HUES6 (cell line): ENCODE measurements around the gene CLIC4.
"Not testable (repeated sequence)": the region's sequence is repeated elsewhere in the genome, so short reads cannot be mapped to it uniquely, and the experiment has no call there.

Source experiments
- H3K27ac ChIP-seq: 2 replicates; pipeline ENCODE4 v1.7.0; 2013; ENCODE audit warnings: low read depth, mild to moderate bottlenecking, low read length, inconsistent platforms
- H3K27me3 ChIP-seq: 2 replicates; pipeline ENCODE4 v1.6.1; 2013; ENCODE audit warnings: low read length; ENCODE audit not compliant: control insufficient read depth, insufficient read depth
- H3K36me3 ChIP-seq: 2 replicates; pipeline ENCODE4 v1.6.1; 2013; ENCODE audit warnings: low read length; ENCODE audit not compliant: control insufficient read depth, insufficient read depth
- H3K4me1 ChIP-seq: 2 replicates; pipeline ENCODE4 v1.6.1; 2013; ENCODE audit warnings: low read length; ENCODE audit not compliant: control insufficient read depth, insufficient read depth
- H3K4me3 ChIP-seq: 2 replicates; pipeline ENCODE4 v1.5.1; 2013; ENCODE audit warnings: low read depth, low read length
- H3K9ac ChIP-seq: one replicate; pipeline ENCODE4 v1.6.1; 2013; ENCODE audit warnings: mild to moderate bottlenecking, low read length
- H3K9me3 ChIP-seq: 2 replicates; pipeline ENCODE4 v1.6.1; 2013; ENCODE audit warnings: low read depth, low read length; ENCODE audit not compliant: control insufficient read depth, insufficient read depth

CLIC4 gene

DNA sequence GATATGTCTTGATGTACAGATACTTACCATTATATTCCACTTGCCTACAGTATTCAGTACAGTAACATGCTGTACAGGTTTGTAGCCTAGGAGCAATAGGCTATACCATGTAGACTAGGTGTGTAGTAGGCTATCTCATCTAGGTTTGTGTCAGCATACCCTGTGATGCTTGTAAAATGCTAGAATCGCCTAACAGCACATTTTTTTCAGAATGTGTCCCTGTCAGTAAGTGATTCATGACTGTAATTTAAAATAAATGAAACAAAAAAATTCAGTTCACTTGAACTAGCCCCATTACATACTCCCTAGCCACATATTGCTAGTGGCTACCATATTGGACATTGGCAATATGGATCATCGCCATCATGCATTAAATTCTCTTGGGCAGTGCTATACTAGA is 51.3 kb downstream of the CLIC4 start:
- H3K4me1 ChIP-seq, result no peaks in the 10 kb centered on the region; the same call in 1 of the 2 replicates

DNA sequence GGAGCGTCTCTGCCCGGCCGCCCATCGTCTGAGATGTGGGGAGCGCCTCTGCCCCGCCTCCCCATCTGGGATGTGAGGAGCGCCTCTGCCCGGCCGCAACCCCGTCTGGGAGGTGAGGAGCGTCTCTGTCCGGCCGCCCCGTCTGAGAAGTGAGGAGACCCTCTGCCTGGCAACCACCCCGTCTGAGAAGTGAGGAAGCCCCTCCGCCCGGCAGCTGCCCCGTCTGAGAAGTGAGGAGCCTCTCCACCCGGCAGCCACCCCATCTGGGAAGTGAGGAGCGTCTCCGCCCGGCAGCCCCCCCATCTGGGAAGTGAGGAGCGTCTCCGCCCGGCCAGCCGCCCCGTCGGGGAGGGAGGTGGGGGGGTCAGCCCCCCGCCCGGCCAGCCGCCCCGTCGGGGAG is 54.0 kb downstream of the CLIC4 start:
- H3K4me1 ChIP-seq, H3K9ac ChIP-seq: not testable (repeated sequence)

More for the DNA sequence above, 51.3 kb downstream of the CLIC4 start:
- Histone ChIP-seq H3K9ac (no peak overlapping the region), H3K4me3 (no peak overlapping the region), H3K9me3 (peaks cover 14% of the 10 kb centered on the region), H3K36me3 (peaks cover 23% of the 10 kb centered on the region), H3K27me3 (no peaks in the 10 kb centered on the region), H3K27ac (no peak overlapping the region)

GRCh38 chr1:24801176-24801575 is 55.9 kb downstream of the CLIC4 start:
- no peaks in the 10 kb centered on the region for H3K27me3 ChIP-seq
- H3K9me3 ChIP-seq, result peaks cover 14% of the 10 kb centered on the region
- H3K4me3 ChIP-seq, result no peak overlapping the region
- H3K27ac ChIP-seq, result no peak overlapping the region
- H3K36me3 ChIP-seq, result peaks cover 34% of the 10 kb centered on the region
- no peak overlapping the region for H3K9ac ChIP-seq
- peaks cover 3% of the 10 kb centered on the region; the same call in 1 of the 2 replicates for H3K4me1 ChIP-seq

More for the DNA sequence above, 54.0 kb downstream of the CLIC4 start:
- H3K27ac ChIP-seq, H3K27me3 ChIP-seq, H3K4me3 ChIP-seq: not testable (repeated sequence)
- H3K36me3 ChIP-seq, result peaks cover 27% of the 10 kb centered on the region
- peaks cover 14% of the 10 kb centered on the region for H3K9me3 ChIP-seq

- H3K4me1 ChIP-seq, result peaks cover 3% of the 10 kb centered on the region; the same call in 1 of the 2 replicates
- H3K27ac ChIP-seq, result no peak overlapping the region
Measured at GRCh38 chr1:24803220-24803619, 58.0 kb downstream of the CLIC4 start.

GRCh38 chr1:24803987-24804530 is 58.8 kb downstream of the CLIC4 start:
- Histone ChIP-seq H3K4me1 (peaks cover 3% of the 10 kb centered on the region; the same call in 1 of the 2 replicates), H3K27me3 (no peaks in the 10 kb centered on the region), H3K4me3 (no peak overlapping the region), H3K9me3 (no peaks in the 10 kb centered on the region), H3K36me3 (peaks cover 19% of the 10 kb centered on the region), H3K9ac (no peak overlapping the region), H3K27ac (no peak overlapping the region)

More at GRCh38 chr1:24803220-24803619, 58.0 kb downstream of the CLIC4 start:
- no peak overlapping the region for H3K9ac ChIP-seq
- H3K27me3 ChIP-seq, result no peaks in the 10 kb centered on the region
- peaks cover 4% of the 10 kb centered on the region for H3K9me3 ChIP-seq
- no peak overlapping the region for H3K4me3 ChIP-seq
- H3K36me3 ChIP-seq, result peaks cover 22% of the 10 kb centered on the region

DNA sequence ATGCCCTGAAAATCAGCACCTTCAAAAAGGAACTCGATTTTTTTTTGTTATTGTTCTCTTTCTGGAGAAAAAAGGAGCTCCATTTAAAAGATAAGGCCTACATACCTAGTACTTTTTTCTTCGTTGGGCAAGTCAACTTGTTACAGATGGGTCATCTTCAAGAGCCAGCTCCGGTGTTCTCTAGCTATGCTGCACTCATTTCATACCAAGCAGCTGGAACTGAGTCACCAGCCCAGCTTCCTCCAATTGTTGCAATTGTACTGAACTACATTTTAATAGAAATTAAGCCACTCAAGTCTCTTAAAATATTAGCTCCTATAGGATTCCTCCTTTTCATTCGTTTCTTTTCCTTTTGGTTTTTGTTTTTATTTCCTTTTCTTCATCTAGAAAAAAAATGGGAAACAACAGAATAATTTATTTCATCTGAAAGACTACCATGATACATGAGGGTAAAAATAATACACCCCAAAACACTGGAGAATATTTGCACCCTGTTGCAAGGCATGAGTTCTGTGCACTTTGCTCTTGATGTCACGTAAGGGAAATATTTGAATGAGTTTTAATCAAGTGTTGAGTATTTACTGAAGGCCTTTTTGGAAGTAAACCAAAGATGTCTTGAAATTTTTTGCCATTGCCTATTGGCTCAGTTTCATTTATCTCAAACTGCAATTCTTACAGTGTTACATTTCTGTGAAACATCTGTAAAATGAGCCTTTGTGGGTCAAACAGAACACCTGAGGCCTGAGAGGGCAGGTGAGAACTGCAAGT is 60.5 kb downstream of the CLIC4 start:
- H3K36me3 ChIP-seq, result peaks cover 19% of the 10 kb centered on the region
- no peaks in the 10 kb centered on the region for H3K9me3 ChIP-seq
- no peak overlapping the region for H3K27ac ChIP-seq
- no peak overlapping the region for H3K9ac ChIP-seq
- H3K4me3 ChIP-seq, result no peak overlapping the region
- no peaks in the 10 kb centered on the region for H3K27me3 ChIP-seq
- H3K4me1 ChIP-seq, result peaks cover 3% of the 10 kb centered on the region; the same call in 1 of the 2 replicates

DNA sequence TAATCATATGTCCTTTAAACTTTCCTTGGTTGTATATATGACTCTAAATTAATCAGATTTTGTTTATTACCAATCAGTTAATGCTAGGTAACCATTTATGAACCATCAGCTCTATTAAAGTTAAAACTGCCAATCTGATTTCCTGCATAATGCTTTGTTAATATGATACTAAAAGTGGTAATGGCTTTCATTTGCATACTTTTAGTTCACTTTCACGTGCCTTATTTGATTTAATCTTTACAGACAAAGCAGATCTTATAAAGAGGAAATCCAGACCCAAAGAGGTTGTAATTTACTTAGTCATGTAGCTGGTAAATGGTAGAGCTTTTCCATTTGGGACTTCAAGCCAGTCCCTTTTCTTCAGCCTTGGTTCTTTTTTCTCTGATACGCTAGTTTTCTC is 61.3 kb downstream of the CLIC4 start:
- Histone ChIP-seq H3K9ac (no peak overlapping the region), H3K27me3 (no peaks in the 10 kb centered on the region), H3K27ac (no peak overlapping the region), H3K36me3 (peaks cover 15% of the 10 kb centered on the region), H3K4me3 (no peak overlapping the region), H3K4me1 (peaks cover 3% of the 10 kb centered on the region; the same call in 1 of the 2 replicates), H3K9me3 (no peaks in the 10 kb centered on the region)

DNA sequence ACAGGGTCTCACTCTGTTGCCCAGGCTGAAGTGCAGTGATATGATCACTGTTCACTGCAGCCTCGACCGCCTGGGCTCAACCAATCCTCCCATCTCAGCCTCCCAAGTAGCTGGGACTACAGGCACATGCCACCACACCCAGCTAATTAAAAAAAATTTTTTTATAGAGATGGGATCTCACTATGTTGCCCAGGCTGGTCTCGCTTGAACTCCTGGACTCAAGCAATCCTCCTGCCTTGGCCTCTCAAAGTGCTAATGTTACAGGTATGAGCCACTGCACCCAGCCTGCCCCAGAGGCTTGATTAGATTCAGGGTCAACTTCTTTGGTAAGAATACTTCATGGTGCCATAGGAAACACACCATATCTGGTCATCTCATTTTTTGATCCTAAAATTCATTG is 66.2 kb downstream of the CLIC4 start:
- H3K9ac ChIP-seq, H3K4me1 ChIP-seq, H3K27me3 ChIP-seq, H3K27ac ChIP-seq, H3K9me3 ChIP-seq, H3K4me3 ChIP-seq: not testable (repeated sequence)
- peaks cover 26% of the 10 kb centered on the region for H3K36me3 ChIP-seq

- not testable (repeated sequence) for H3K9ac ChIP-seq, H3K27me3 ChIP-seq, H3K9me3 ChIP-seq, H3K27ac ChIP-seq, H3K4me3 ChIP-seq, H3K4me1 ChIP-seq
- peaks cover 19% of the 10 kb centered on the region for H3K36me3 ChIP-seq
Measured at GRCh38 chr1:24820221-24820620, 75.0 kb downstream of the CLIC4 start.

GRCh38 chr1:24822887-24823286 is 77.6 kb downstream of the CLIC4 start:
- Histone ChIP-seq H3K9me3 (no peaks in the 10 kb centered on the region), H3K4me3 (no peak overlapping the region), H3K36me3 (peaks cover 18% of the 10 kb centered on the region), H3K27me3 (no peaks in the 10 kb centered on the region), H3K4me1 (no peaks in the 10 kb centered on the region), H3K27ac (no peak overlapping the region), H3K9ac (no peak overlapping the region)

GRCh38 chr1:24823486-24823885 is 78.2 kb downstream of the CLIC4 start:
- H3K27me3 ChIP-seq, H3K4me3 ChIP-seq, H3K4me1 ChIP-seq, H3K9me3 ChIP-seq, H3K9ac ChIP-seq, H3K27ac ChIP-seq: not testable (repeated sequence)
- H3K36me3 ChIP-seq, result peaks cover 21% of the 10 kb centered on the region
